HepG2 (cell line): ENCODE measurements around the gene HS3ST3A1.

Experiments
- CBX5 ChIP-seq: sonication (generic); formaldehyde crosslinking; IDR thresholded peaks from 2 replicates; pipeline ENCODE4 v1.4.0; 2020; ENCODE audit warnings: missing genetic modification reagents, borderline replicate concordance
- FOXP4 ChIP-seq: sonication (generic); formaldehyde crosslinking; IDR thresholded peaks from 2 replicates; pipeline ENCODE4 v1.4.0; 2020; ENCODE audit warnings: missing genetic modification reagents
- GTF3A ChIP-seq: sonication (generic); formaldehyde crosslinking; conservative IDR thresholded peaks from 2 replicates; pipeline ENCODE4 v1.4.0; 2020; ENCODE audit warnings: mild to moderate bottlenecking, missing genetic modification reagents
- NCOA1 ChIP-seq: sonication (generic); formaldehyde crosslinking; IDR thresholded peaks from 2 replicates; pipeline ENCODE4 v1.9.0; 2021; ENCODE audit warnings: missing genetic modification reagents
- POLR2A ChIP-seq, 2 experiments: IDR thresholded peaks; 2 replicates each; pipeline ENCODE4 v1.6.1; 2011; ENCODE audit warnings: low read depth in 2 of 2, low read length in 2 of 2, mild to moderate bottlenecking in 1 of 2, moderate library complexity in 1 of 2; ENCODE audit not compliant: insufficient read depth in 1 of 2
- TAF1 ChIP-seq: sonication (generic); formaldehyde crosslinking; IDR thresholded peaks from 2 replicates; pipeline ENCODE4 v1.4.0; 2020; ENCODE audit warnings: missing genetic modification reagents
- TERF1 ChIP-seq: sonication (generic); formaldehyde crosslinking; IDR thresholded peaks from 2 replicates; pipeline ENCODE4 v1.8.0; 2022; ENCODE audit warnings: mild to moderate bottlenecking, missing genetic modification reagents, moderate library complexity
- ZHX1 ChIP-seq: sonication (generic); formaldehyde crosslinking; IDR thresholded peaks from 2 replicates; pipeline ENCODE4 v1.8.1; 2022; ENCODE audit warnings: low read depth, mild to moderate bottlenecking, missing genetic modification reagents
- TF ChIP-seq, protein P1 (sequence below): sonication (generic); formaldehyde crosslinking; IDR thresholded peaks from 2 replicates; pipeline ENCODE4 v1.8.0; 2022; ENCODE audit warnings: mild to moderate bottlenecking, missing genetic modification reagents

DNA sequence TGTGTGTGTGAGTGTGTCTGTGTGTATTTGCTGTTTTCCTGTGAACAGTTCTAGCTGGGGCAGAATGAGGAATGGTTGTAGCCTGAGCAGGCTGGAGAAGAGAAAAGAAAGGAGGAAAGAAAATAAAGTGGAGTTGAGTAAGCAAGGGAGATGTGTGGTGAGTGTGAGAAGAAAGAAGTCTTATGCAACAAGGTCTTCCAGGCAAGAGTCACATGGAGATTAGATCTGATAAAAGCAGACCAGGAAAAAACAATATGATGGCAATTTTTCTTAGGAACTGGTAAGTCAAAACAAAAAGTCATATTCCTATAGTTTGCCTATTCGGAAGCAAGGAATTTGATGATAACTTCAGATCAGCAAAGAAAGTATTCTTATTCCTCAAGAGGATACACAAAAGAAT, 125.0 kb downstream of the HS3ST3A1 start:
- TF ChIP-seq TERF1 (no peak), ZHX1 (CRISPR knock-in tag) (no peak), FOXP4 (CRISPR knock-in tag) (no peak), NCOA1 (no peak), CBX5 (no peak), TAF1 (no peak), POLR2A (IDR thresholded peaks at IDR 0.05; ENCODE audit: insufficient read depth in 1 of 2, low read depth in 2 of 2, low read length in 2 of 2) (no peak), GTF3A (CRISPR knock-in tag) (no peak)
- TF ChIP-seq, protein P1, sequence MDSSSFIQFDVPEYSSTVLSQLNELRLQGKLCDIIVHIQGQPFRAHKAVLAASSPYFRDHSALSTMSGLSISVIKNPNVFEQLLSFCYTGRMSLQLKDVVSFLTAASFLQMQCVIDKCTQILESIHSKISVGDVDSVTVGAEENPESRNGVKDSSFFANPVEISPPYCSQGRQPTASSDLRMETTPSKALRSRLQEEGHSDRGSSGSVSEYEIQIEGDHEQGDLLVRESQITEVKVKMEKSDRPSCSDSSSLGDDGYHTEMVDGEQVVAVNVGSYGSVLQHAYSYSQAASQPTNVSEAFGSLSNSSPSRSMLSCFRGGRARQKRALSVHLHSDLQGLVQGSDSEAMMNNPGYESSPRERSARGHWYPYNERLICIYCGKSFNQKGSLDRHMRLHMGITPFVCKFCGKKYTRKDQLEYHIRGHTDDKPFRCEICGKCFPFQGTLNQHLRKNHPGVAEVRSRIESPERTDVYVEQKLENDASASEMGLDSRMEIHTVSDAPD, result no peak
